Mesenchymal stem cell (in vitro differentiated cells and primary cell): ENCODE results near the gene SLC44A5.

ENCODE experiments used
- DNase-seq: peaks from one replicate; pipeline ENCODE4 v3.0.0-alpha.2; 2013
- H2AFZ ChIP-seq: one replicate; pipeline ENCODE4 v1.6.1; 2013; ENCODE audit warnings: low read depth, mild to moderate bottlenecking, control low read depth, inconsistent platforms, low read length, moderate library complexity
- H2AK5ac ChIP-seq: 2 replicates; pipeline ENCODE4 v1.6.1; 2013; ENCODE audit warnings: low read length, moderate library complexity, mild to moderate bottlenecking, inconsistent platforms; ENCODE audit not compliant: severe bottlenecking
- H2BK120ac ChIP-seq: one replicate; pipeline ENCODE4 v1.6.1; 2013; ENCODE audit warnings: low read depth, mild to moderate bottlenecking, inconsistent platforms, low read length, moderate library complexity
- H2BK12ac ChIP-seq, 2 experiments: one replicate each; pipeline ENCODE4 v1.6.1; 2013; ENCODE audit warnings: inconsistent platforms in 2 of 2, low read length in 2 of 2, mild to moderate bottlenecking in 2 of 2, moderate library complexity in 2 of 2, control low read depth in 1 of 2
- H2BK15ac ChIP-seq: one replicate; pipeline ENCODE4 v1.6.1; 2013; ENCODE audit warnings: mild to moderate bottlenecking, low read depth, inconsistent platforms; ENCODE audit not compliant: poor library complexity, severe bottlenecking
- H2BK5ac ChIP-seq: 2 replicates; pipeline ENCODE4 v1.6.1; 2013; ENCODE audit warnings: low read depth, mild to moderate bottlenecking, low read length, control low read depth, inconsistent platforms; ENCODE audit not compliant: poor library complexity, severe bottlenecking
- H3K14ac ChIP-seq, 2 experiments: one replicate each; pipeline ENCODE4 v1.6.1; 2013; ENCODE audit warnings: inconsistent platforms in 2 of 2, low read length in 2 of 2, control low read depth in 1 of 2, mild to moderate bottlenecking in 1 of 2, moderate library complexity in 1 of 2
- H3K18ac ChIP-seq, 2 experiments: one replicate each; pipeline ENCODE4 v1.6.1; 2013; ENCODE audit warnings: inconsistent platforms in 2 of 2, low read length in 2 of 2, control low read depth in 1 of 2, low read depth in 1 of 2, mild to moderate bottlenecking in 1 of 2
- H3K23ac ChIP-seq, 2 experiments: one replicate each; pipeline ENCODE4 v1.6.1; 2013; ENCODE audit warnings: inconsistent platforms in 2 of 2, low read length in 2 of 2, mild to moderate bottlenecking in 2 of 2, moderate library complexity in 2 of 2, control low read depth in 1 of 2
- H3K27ac ChIP-seq: 2 replicates; pipeline ENCODE4 v1.5.1; 2013; ENCODE audit warnings: mild to moderate bottlenecking, moderate library complexity, low read length, control low read depth, inconsistent platforms; ENCODE audit not compliant: poor library complexity, severe bottlenecking
- H3K27me3 ChIP-seq, 2 experiments: 2 replicates each; pipeline versions ENCODE4 v1.6.1 to v1.7.0; 2013; ENCODE audit warnings: low read length in 2 of 2, mild to moderate bottlenecking in 2 of 2, moderate library complexity in 2 of 2, control low read depth in 1 of 2, inconsistent platforms in 1 of 2; ENCODE audit not compliant: control insufficient read depth in 1 of 2, insufficient read depth in 1 of 2
- H3K36me3 ChIP-seq, 2 experiments: 2 replicates each; pipeline versions ENCODE4 v1.6.1 to v1.7.0; 2013; ENCODE audit warnings: low read length in 2 of 2, control low read depth in 1 of 2, inconsistent platforms in 1 of 2, low read depth in 1 of 2, mild to moderate bottlenecking in 1 of 2; ENCODE audit not compliant: insufficient read depth in 2 of 2, control insufficient read depth in 1 of 2
- H3K4ac ChIP-seq, 2 experiments: one replicate each; pipeline ENCODE4 v1.6.1; 2013; ENCODE audit warnings: inconsistent platforms in 2 of 2, low read length in 2 of 2, mild to moderate bottlenecking in 2 of 2, moderate library complexity in 2 of 2, control low read depth in 1 of 2, low read depth in 1 of 2
- H3K4me1 ChIP-seq: 2 replicates; pipeline ENCODE4 v1.6.1; 2013; ENCODE audit warnings: low read depth, low read length, control low read depth; ENCODE audit not compliant: control insufficient read depth, insufficient read depth
- H3K4me2 ChIP-seq: 2 replicates; pipeline ENCODE4 v1.6.1; 2013; ENCODE audit warnings: low read length, mild to moderate bottlenecking, inconsistent platforms; ENCODE audit not compliant: poor library complexity, severe bottlenecking
- H3K4me3 ChIP-seq, 2 experiments: 2 replicates each; pipeline versions ENCODE4 v1.5.1 to v1.7.0; 2013; ENCODE audit warnings: low read length in 2 of 2, mild to moderate bottlenecking in 2 of 2, control low read depth in 1 of 2, low read depth in 1 of 2; ENCODE audit not compliant: insufficient read depth in 1 of 2
- H3K79me1 ChIP-seq: replicated peaks from 2 replicates; pipeline ENCODE4 v1.6.1; 2013; ENCODE audit warnings: mild to moderate bottlenecking, control low read depth, low read length, inconsistent platforms; ENCODE audit not compliant: poor library complexity, severe bottlenecking
- H3K9ac ChIP-seq: 2 replicates; pipeline ENCODE4 v1.7.0; 2013; ENCODE audit warnings: mild to moderate bottlenecking, low read length, moderate library complexity
- H3K9me3 ChIP-seq: 2 replicates; pipeline ENCODE4 v1.7.0; 2013; ENCODE audit warnings: mild to moderate bottlenecking, low read length; ENCODE audit not compliant: control insufficient read depth
- H4K8ac ChIP-seq: one replicate; pipeline ENCODE4 v1.6.1; 2013; ENCODE audit warnings: inconsistent platforms, mild to moderate bottlenecking, low read length, moderate library complexity
- H4K91ac ChIP-seq: one replicate; pipeline ENCODE4 v1.6.1; 2013; ENCODE audit warnings: mild to moderate bottlenecking, low read length, inconsistent platforms
- WGBS: methylation state at CpG from one replicate; pipeline ENCODE4 v1.1.7; 2013; ENCODE audit warnings: mixed read lengths; 5-methylcytosine and 5-hydroxymethylcytosine counted together

Gene SLC44A5

GRCh38 chr1:75211648-75212047 is 399.3 kb downstream of the SLC44A5 start:
- no peak overlapping the region for H3K4ac ChIP-seq
- H3K9ac ChIP-seq = no peak overlapping the region
- no peak overlapping the region for H2BK15ac ChIP-seq
- no peak overlapping the region for H4K91ac ChIP-seq
- H3K36me3 ChIP-seq = no peaks in the 10 kb centered on the region
- H4K8ac ChIP-seq = no peak overlapping the region
- no peak overlapping the region for H3K18ac ChIP-seq
- 100% methylated on average over 1 of the region's 1 CpG for WGBS
- no peak overlapping the region for H3K14ac ChIP-seq
- no peak overlapping the region for H2BK120ac ChIP-seq
- H3K23ac ChIP-seq = no peak overlapping the region
- no peak overlapping the region for H3K4me2 ChIP-seq
- H2AK5ac ChIP-seq = no peak overlapping the region
- no peak overlapping the region for H3K27ac ChIP-seq
- no peak overlapping the region for H2BK12ac ChIP-seq
- H3K4me3 ChIP-seq = no peak overlapping the region
- H3K9me3 ChIP-seq = no peaks in the 10 kb centered on the region
- no peak for DNase-seq
- H3K79me1 ChIP-seq = no peaks in the 10 kb centered on the region
- H3K27me3 ChIP-seq = peaks cover 0 to 5% of the 10 kb centered on the region in 2 experiments
- H3K4me1 ChIP-seq = no peaks in the 10 kb centered on the region
- H2AFZ ChIP-seq = no peak overlapping the region
- H2BK5ac ChIP-seq = no peak overlapping the region

GRCh38 chr1:75208862-75209261 is 402.1 kb downstream of the SLC44A5 start:
- no peak overlapping the region for H3K9ac ChIP-seq
- no peaks in the 10 kb centered on the region for H3K9me3 ChIP-seq
- no peak overlapping the region for H2BK120ac ChIP-seq
- H3K79me1 ChIP-seq = no peaks in the 10 kb centered on the region
- H4K91ac ChIP-seq = no peak overlapping the region
- H2BK15ac ChIP-seq = no peak overlapping the region
- no peak for DNase-seq
- no peak overlapping the region for H3K23ac ChIP-seq
- H2AK5ac ChIP-seq = no peak overlapping the region
- H3K4me3 ChIP-seq = no peak overlapping the region
- peaks cover 0 to 5% of the 10 kb centered on the region in 2 experiments for H3K27me3 ChIP-seq
- H3K27ac ChIP-seq = no peak overlapping the region
- no peak overlapping the region for H4K8ac ChIP-seq
- H3K18ac ChIP-seq = no peak overlapping the region
- H2BK12ac ChIP-seq = no peak overlapping the region
- H3K4me1 ChIP-seq = no peaks in the 10 kb centered on the region
- no peak overlapping the region for H3K14ac ChIP-seq
- H2BK5ac ChIP-seq = no peak overlapping the region
- no peak overlapping the region for H3K4me2 ChIP-seq
- H2AFZ ChIP-seq = no peak overlapping the region
- no peaks in the 10 kb centered on the region for H3K36me3 ChIP-seq
- no peak overlapping the region for H3K4ac ChIP-seq

- Histone ChIP-seq H3K9ac (no peak overlapping the region), H3K27me3 (peaks cover 0 to 5% of the 10 kb centered on the region in 2 experiments), H2AK5ac (no peak overlapping the region), H2BK12ac (no peak overlapping the region), H3K14ac (no peak overlapping the region), H3K36me3 (no peaks in the 10 kb centered on the region), H4K91ac (no peak overlapping the region), H2BK5ac (no peak overlapping the region), H2BK15ac (no peak overlapping the region), H3K4me3 (no peak overlapping the region), H3K9me3 (no peaks in the 10 kb centered on the region), H3K23ac (no peak overlapping the region), H3K4me1 (no peaks in the 10 kb centered on the region), H2BK120ac (no peak overlapping the region), H2AFZ (no peak overlapping the region), H3K4me2 (no peak overlapping the region), H3K18ac (no peak overlapping the region), H3K79me1 (no peaks in the 10 kb centered on the region), H3K4ac (no peak overlapping the region), H3K27ac (no peak overlapping the region), H4K8ac (no peak overlapping the region)
- WGBS = 49% methylated on average over 4 of the region's 8 CpGs
- peak; percentile 66 for DNase-seq
Measured at GRCh38 chr1:75203415-75204277, 407.3 kb downstream of the SLC44A5 start.

DNA sequence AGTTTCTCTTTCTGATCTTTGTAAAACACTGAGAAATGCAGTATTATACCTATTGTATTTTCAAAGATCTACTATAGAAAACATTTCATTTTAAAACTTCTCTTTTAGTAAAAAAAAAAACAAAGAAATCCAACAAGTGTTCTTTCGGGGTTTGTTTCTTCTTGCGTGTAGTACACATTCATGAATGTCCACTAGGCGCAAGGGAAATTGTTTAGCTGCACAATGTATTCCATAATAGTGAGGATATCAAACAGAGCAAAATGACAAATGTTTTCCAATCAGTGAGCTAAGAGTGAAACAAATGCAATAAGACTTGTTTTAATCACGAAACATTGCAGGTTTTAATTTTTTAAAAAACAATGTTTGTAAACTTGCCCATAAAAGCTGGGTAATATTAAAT is 408.2 kb downstream of the SLC44A5 start:
- Histone ChIP-seq H3K4me3 (no peak overlapping the region), H3K27me3 (peaks cover 0 to 5% of the 10 kb centered on the region in 2 experiments), H2BK12ac (no peak overlapping the region), H3K4me1 (no peaks in the 10 kb centered on the region), H3K79me1 (no peaks in the 10 kb centered on the region), H2AFZ (no peak overlapping the region), H3K18ac (no peak overlapping the region), H4K8ac (no peak overlapping the region), H3K4ac (no peak overlapping the region), H3K14ac (no peak overlapping the region), H3K27ac (no peak overlapping the region), H3K23ac (no peak overlapping the region), H3K9me3 (no peaks in the 10 kb centered on the region), H3K4me2 (no peak overlapping the region), H2BK5ac (no peak overlapping the region), H2BK15ac (no peak overlapping the region), H2BK120ac (no peak overlapping the region), H3K36me3 (no peaks in the 10 kb centered on the region), H4K91ac (no peak overlapping the region), H3K9ac (no peak overlapping the region), H2AK5ac (no peak overlapping the region)
- DNase-seq = no peak
- 98% methylated on average over 4 of the region's 4 CpGs for WGBS
